Neuron (in vitro differentiated cells): ENCODE data around the gene FAM98C.

ENCODE experiments used
- H2AFZ ChIP-seq: one replicate; pipeline ENCODE4 v1.6.1; 2013; ENCODE audit warnings: low read depth, mild to moderate bottlenecking, inconsistent platforms, low read length, moderate library complexity
- H3K27me3 ChIP-seq: one replicate; pipeline ENCODE4 v1.6.1; 2013; ENCODE audit warnings: low read length; ENCODE audit not compliant: insufficient read depth
- H3K36me3 ChIP-seq: one replicate; pipeline ENCODE4 v1.6.1; 2013; ENCODE audit warnings: low read length; ENCODE audit not compliant: insufficient read depth
- H3K4me1 ChIP-seq: one replicate; pipeline ENCODE4 v1.6.1; 2013; ENCODE audit warnings: low read length; ENCODE audit not compliant: insufficient read depth
- H3K4me3 ChIP-seq: 2 replicates; pipeline ENCODE4 v1.5.1; 2013; ENCODE audit warnings: mild to moderate bottlenecking, low read length, moderate library complexity
- H3K9me3 ChIP-seq: one replicate; pipeline ENCODE4 v1.6.1; 2013; ENCODE audit warnings: low read length

The FAM98C gene

GRCh38 chr19:38370299-38370698 lies 32.6 kb upstream of the FAM98C start:
- no peak overlapping the region for H3K4me3 ChIP-seq
- no peaks in the 10 kb centered on the region for H3K27me3 ChIP-seq
- H3K9me3 ChIP-seq: no peaks in the 10 kb centered on the region
- H2AFZ ChIP-seq: no peak overlapping the region
- peaks cover 3% of the 10 kb centered on the region for H3K4me1 ChIP-seq
- H3K36me3 ChIP-seq: no peaks in the 10 kb centered on the region

DNA sequence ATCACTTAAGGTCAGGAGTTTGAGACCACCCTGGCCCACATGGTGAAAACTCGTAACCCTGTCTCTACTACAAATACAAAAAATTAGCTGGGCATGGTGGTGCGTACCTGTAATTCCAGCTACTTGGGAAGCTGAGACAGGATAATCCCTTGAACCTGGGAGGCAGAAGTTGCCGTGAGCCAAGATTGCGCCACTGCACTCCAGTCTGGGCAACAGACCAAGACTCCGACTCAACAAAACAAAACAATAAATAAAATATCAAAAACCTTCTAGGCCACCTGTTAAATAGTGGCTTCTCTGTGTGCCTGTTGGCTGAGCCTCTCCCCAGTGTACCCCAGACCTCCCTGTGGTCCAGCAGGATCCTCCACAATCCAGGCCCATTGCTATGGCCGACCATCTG lies 31.8 kb upstream of the FAM98C start:
- H2AFZ ChIP-seq: no peak overlapping the region
- no peak overlapping the region for H3K4me3 ChIP-seq
- H3K27me3 ChIP-seq: no peaks in the 10 kb centered on the region
- H3K4me1 ChIP-seq: peaks cover 11% of the 10 kb centered on the region
- no peaks in the 10 kb centered on the region for H3K9me3 ChIP-seq
- H3K36me3 ChIP-seq: peaks cover under 1% of the 10 kb centered on the region

- H3K9me3 ChIP-seq: no peaks in the 10 kb centered on the region
- H2AFZ ChIP-seq: peak overlapping the region; percentile 97
- peaks cover 15% of the 10 kb centered on the region for H3K36me3 ChIP-seq
- H3K4me3 ChIP-seq: peak overlapping the region; percentile 57
- H3K4me1 ChIP-seq: peaks cover 14% of the 10 kb centered on the region
- no peaks in the 10 kb centered on the region for H3K27me3 ChIP-seq
Observed at GRCh38 chr19:38373907-38374331, 29.0 kb upstream of the FAM98C start.

DNA sequence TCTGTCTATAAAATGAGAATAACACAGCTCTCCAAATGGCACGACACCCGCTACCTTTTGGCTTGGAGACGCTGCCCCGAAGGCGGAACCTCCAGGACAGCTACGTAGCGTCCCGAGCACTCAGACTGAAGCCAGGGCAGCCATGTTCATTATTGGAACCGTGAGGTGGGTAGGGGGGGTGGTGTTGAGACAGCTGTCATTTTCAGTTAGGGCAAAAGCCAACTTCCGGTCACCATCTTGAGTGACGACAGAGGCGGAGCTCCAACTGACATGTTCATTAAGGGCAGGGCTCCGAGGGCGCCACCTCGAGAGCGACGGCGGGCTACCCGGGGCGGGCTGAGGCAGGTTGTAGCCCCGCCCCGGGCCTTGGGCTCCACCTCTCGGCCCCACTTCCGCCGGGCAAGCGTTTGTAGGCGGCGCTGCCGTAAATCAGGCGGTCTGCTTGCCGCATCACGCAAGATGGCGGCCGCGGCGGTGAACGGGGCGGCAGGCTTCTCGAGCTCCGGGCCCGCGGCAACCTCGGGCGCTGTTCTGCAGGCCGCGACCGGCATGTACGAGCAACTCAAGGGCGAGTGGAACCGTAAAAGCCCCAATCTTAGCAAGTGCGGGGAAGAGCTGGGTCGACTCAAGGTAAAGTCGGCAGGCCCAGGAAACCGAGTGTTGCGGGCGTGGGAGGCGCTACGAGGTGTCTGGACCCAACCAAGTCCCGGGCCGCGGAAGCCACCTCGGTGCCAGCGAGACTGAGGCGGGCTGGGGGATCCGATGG lies 28.4 kb upstream of the FAM98C start, which contains the start of gene PSMD8:
Gene PSMD8, plus strand, starts transcription at position 240 of the 766 bp plus-strand sequence. Its CDS starts 31 bp downstream, at position 271.
- Histone ChIP-seq H3K27me3 (no peaks in the 10 kb centered on the region), H3K36me3 (peaks cover 17% of the 10 kb centered on the region), H2AFZ (peak within 1 kb of the TSS; percentile 97), H3K4me1 (peaks cover 14% of the 10 kb centered on the region), H3K4me3 (peak within 1 kb of the TSS; percentile 84), H3K9me3 (no peaks in the 10 kb centered on the region)

DNA sequence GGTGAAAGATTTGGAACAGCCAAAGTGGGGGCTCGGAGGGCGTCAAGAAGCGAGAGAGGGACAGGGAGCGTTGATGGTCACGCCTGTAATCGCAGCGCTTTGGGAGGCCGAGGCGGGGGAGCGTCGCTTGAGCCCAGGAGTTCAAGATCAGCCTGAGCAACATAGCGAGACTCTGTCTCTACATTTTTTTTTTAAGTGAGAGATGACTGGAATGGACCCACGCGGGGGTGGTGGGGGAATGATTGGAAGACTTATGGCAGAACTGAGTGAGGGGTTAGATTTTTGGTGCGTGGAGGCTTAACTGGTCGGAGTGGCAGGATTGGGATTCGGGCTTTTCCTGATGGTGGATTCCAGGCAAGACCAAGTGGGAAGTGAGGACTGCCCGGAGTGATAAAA lies 27.8 kb upstream of the FAM98C start:
- Histone ChIP-seq H3K27me3 (no peaks in the 10 kb centered on the region), H3K4me3 (peak overlapping the region; percentile 84), H3K4me1 (peaks cover 14% of the 10 kb centered on the region), H2AFZ (peak overlapping the region; percentile 11), H3K9me3 (no peaks in the 10 kb centered on the region), H3K36me3 (peaks cover 19% of the 10 kb centered on the region)

DNA sequence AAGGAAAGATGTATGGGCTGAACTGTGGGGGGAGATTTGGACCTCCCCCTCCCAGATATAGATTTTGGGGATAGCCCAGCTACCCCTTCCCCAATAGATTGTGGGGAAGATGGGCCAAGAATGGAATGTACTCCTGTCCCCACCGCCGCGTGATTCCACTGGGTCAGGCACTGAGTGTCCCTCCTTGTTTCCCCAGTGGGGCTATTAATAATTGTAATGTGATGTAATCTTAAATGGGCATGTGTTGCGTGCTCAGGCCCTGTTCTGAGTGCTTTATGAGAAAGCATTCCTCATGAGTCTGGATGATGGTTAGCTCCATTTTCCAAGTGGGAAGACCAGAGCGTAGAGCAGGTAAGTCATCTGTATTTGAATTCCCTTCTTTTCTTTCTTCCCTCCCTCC lies 27.1 kb upstream of the FAM98C start:
- Histone ChIP-seq H3K36me3 (peaks cover 25% of the 10 kb centered on the region), H3K4me1 (peaks cover 14% of the 10 kb centered on the region), H2AFZ (no peak overlapping the region), H3K9me3 (no peaks in the 10 kb centered on the region), H3K27me3 (no peaks in the 10 kb centered on the region), H3K4me3 (peak overlapping the region; percentile 84)

- Histone ChIP-seq H3K4me3 (no peak overlapping the region), H3K27me3 (no peaks in the 10 kb centered on the region), H3K36me3 (peaks cover 34% of the 10 kb centered on the region), H2AFZ (no peak overlapping the region), H3K9me3 (no peaks in the 10 kb centered on the region), H3K4me1 (peaks cover 14% of the 10 kb centered on the region)
Observed at GRCh38 chr19:38376576-38376975, 26.3 kb upstream of the FAM98C start.

DNA sequence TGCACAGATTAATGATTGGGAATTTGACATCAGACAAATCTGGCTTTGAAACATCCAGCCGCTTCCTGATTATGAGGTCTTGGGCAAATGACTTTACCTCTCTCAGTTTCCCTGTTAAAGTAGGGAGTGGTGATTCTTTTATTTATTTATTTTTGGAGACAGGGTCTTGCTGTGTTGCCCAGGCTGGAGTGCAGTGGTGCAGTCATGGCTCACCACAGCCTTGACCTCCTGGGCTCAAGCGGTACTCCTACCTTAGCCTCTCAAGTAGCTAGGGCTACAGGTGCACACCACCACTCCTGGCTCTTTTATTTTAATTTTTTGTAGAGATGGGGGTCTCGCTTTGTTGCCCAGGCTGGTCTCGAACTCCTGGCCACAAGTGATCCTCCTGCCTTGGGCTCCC lies 25.8 kb upstream of the FAM98C start:
- peaks cover 38% of the 10 kb centered on the region for H3K36me3 ChIP-seq
- H2AFZ ChIP-seq: no peak overlapping the region
- H3K4me3 ChIP-seq: no peak overlapping the region
- no peaks in the 10 kb centered on the region for H3K27me3 ChIP-seq
- H3K9me3 ChIP-seq: no peaks in the 10 kb centered on the region
- peaks cover 14% of the 10 kb centered on the region for H3K4me1 ChIP-seq

- peaks cover 14% of the 10 kb centered on the region for H3K4me1 ChIP-seq
- H3K27me3 ChIP-seq: no peaks in the 10 kb centered on the region
- H3K9me3 ChIP-seq: no peaks in the 10 kb centered on the region
- no peak overlapping the region for H3K4me3 ChIP-seq
- peaks cover 54% of the 10 kb centered on the region for H3K36me3 ChIP-seq
- no peak overlapping the region for H2AFZ ChIP-seq
Observed at GRCh38 chr19:38378866-38379265, 24.0 kb upstream of the FAM98C start.

GRCh38 chr19:38381138-38381537 lies 21.8 kb upstream of the FAM98C start:
- peaks cover 2% of the 10 kb centered on the region for H3K4me1 ChIP-seq
- H2AFZ ChIP-seq: no peak overlapping the region
- no peaks in the 10 kb centered on the region for H3K9me3 ChIP-seq
- H3K27me3 ChIP-seq: no peaks in the 10 kb centered on the region
- H3K36me3 ChIP-seq: peaks cover 65% of the 10 kb centered on the region
- H3K4me3 ChIP-seq: no peak overlapping the region

DNA sequence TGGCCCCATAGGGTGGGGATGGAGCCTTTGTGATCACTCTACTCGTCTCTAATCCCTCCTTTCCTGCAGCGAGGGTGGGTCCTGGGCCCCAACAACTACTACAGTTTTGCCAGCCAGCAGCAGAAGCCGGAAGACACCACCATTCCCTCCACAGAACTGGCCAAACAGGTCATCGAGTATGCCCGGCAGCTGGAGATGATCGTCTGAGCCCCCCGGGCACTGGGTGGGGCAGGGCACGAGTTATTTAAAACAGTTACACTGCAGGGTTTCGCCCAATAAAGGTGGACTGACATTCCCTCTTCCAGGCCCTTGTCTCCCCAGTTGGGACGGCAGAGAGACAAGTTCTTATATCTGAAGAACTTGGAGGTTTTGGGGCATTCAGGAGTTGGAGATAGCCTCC lies 19.7 kb upstream of the FAM98C start:
- H3K4me3 ChIP-seq: no peak overlapping the region
- no peaks in the 10 kb centered on the region for H3K4me1 ChIP-seq
- no peaks in the 10 kb centered on the region for H3K9me3 ChIP-seq
- no peak overlapping the region for H2AFZ ChIP-seq
- H3K36me3 ChIP-seq: peaks cover 55% of the 10 kb centered on the region
- H3K27me3 ChIP-seq: no peaks in the 10 kb centered on the region

DNA sequence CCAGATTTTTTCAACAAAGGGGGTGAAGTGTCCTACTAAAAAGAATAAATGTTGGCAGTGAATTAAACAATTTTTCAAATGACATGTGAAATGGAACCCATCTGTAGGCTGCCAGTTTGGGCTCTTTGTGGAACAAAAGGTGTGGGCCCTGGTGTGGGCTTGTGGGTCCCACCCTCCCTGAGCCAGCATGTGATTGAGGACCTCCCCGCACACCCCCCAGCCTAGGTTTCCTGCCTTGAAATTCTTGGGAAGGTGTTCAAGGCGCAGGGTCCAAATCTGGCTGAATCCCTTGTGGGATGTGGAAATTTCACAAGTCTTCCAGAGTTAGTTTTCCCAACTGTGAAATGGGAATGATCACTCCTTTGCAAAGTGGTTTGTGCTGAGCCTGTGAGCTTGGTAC lies 19.1 kb upstream of the FAM98C start:
- Histone ChIP-seq H3K4me1 (no peaks in the 10 kb centered on the region), H3K9me3 (no peaks in the 10 kb centered on the region), H2AFZ (no peak overlapping the region), H3K4me3 (no peak overlapping the region), H3K36me3 (peaks cover 55% of the 10 kb centered on the region), H3K27me3 (no peaks in the 10 kb centered on the region)

DNA sequence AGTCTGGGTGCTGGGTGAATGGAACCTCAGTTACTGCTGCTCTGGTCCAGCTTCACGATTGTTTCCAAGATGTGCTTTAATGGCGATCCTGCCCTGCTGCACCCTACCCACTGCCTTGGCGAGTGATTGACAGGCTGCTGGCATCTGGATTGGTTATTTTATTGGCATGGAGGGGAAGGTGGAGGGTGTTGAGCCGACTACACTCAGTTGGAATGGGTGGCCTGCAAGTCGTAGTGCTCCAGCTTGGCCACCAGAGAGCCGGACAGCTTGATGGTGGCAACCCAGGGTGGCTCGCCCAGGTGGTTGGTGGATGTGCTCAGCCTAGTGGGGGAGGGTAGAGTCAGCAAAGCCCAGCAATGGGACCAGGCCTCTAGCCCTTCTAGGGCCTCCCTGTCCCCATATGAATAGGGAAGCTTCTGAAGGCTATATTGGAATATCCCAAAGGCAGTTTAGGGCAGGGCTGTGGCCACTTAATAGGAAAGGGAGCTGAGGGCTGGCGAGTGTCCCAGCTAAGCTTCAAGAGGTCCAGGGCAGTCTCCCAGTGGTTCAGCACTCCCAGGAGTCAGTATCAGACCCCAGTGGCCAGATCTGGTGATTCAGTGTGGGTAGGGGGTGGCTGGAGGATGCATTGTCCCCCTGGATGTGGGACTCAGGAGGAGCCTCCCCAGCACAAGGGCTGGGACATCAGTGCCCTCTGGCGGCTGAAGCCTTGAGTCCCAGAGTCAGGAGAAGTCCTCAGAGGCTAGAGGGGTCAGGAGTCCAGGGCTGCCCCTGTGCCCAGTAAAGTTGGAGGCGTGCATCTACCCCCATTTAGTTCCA lies 18.5 kb upstream of the FAM98C start:
- H3K4me1 ChIP-seq: peaks cover under 1% of the 10 kb centered on the region
- no peaks in the 10 kb centered on the region for H3K9me3 ChIP-seq
- H2AFZ ChIP-seq: no peak overlapping the region
- no peaks in the 10 kb centered on the region for H3K27me3 ChIP-seq
- H3K36me3 ChIP-seq: peaks cover 54% of the 10 kb centered on the region
- no peak overlapping the region for H3K4me3 ChIP-seq
